GM12878 (cell line): ENCODE results near the gene COX19. TPM values are rescaled to one million over a fixed set of nuclear protein-coding genes. Genes with fewer than 3 reads are reported as not detected.

Experiments used
- ATAC-seq: fragments of 200-7000 bp; cut with Tn5 transposase; 3 replicates; pipeline ENCODE4 v1.9.1; 2020; ENCODE audit warnings: mild to moderate bottlenecking, moderate library complexity
- BruUV-seq: library from RNA; stranded (reverse); fragments of 400-500 nt; replicated peaks from 2 replicates; lab custom pipeline; 2021; lab: Mats Ljungman, UMichigan
- CTCF ChIA-PET: fragments of 300-600 bp; sonication (Branson Sonifier 250); formaldehyde crosslinking; extraction: SDS; loops from one replicate; lab custom pipeline; 2021; ENCODE audit warnings: inconsistent platforms; lab: Yijun Ruan, JAX
- POLR2A ChIA-PET: fragments of 350-600 bp; formaldehyde crosslinking; extraction: SDS; loops from one replicate; lab custom pipeline; 2021; ENCODE audit warnings: inconsistent platforms; lab: Charles Lee
- RAD21 ChIA-PET: fragments of 300-600 bp; sonication (Branson Sonifier 250); formaldehyde crosslinking; loops from one replicate; lab custom pipeline; 2023; ENCODE audit warnings: antibody characterized with exemption; ENCODE audit not compliant: unreplicated experiment; lab: Charles Lee
- SMC1A ChIA-PET: fragments of 300-600 bp; sonication (Branson Sonifier 250); formaldehyde crosslinking; loops from one replicate; lab custom pipeline; 2023; ENCODE audit not compliant: unreplicated experiment, uncharacterized antibody; lab: Charles Lee
- DNase-seq: peaks from one replicate; pipeline ENCODE4 v3.0.0-alpha.2; 2011; ENCODE audit warnings: low read depth, low spot score
- FAIRE-seq: peaks from 3 replicates; lab custom pipeline; 2011; peaks lifted over from hg19 to GRCh38; lab: Jason Lieb, UNC
- H2AFZ ChIP-seq: 2 replicates; pipeline ENCODE4 v1.6.0; 2011; ENCODE audit warnings: low read depth, low read length, control low read depth; ENCODE audit not compliant: control insufficient read depth
- H3K27ac ChIP-seq: 2 replicates; pipeline ENCODE4 v1.5.1; 2011; ENCODE audit warnings: control low read depth; ENCODE audit not compliant: control insufficient read depth, insufficient read depth
- H3K27me3 ChIP-seq, 2 experiments: replicated peaks in 1 of 2; 2 replicates each; pipeline versions ENCODE4 v1.6.0 to v1.6.1; 2011; ENCODE audit warnings: low read length in 1 of 2; ENCODE audit not compliant: control insufficient read depth in 2 of 2, insufficient read depth in 2 of 2
- H3K36me3 ChIP-seq, 2 experiments: 2 replicates each; pipeline ENCODE4 v1.5.1; 2011; ENCODE audit warnings: low read length in 1 of 2; ENCODE audit not compliant: control insufficient read depth in 2 of 2, insufficient read depth in 2 of 2
- H3K4me1 ChIP-seq: 2 replicates; pipeline ENCODE4 v1.6.1; 2011; ENCODE audit warnings: mild to moderate bottlenecking, low read length, moderate library complexity, mixed read lengths; ENCODE audit not compliant: control insufficient read depth, insufficient read depth
- H3K4me2 ChIP-seq: 2 replicates; pipeline ENCODE4 v1.6.0; 2011; ENCODE audit warnings: control low read depth; ENCODE audit not compliant: control insufficient read depth, insufficient read depth
- H3K4me3 ChIP-seq: fragments of 200-600 bp; sonication (generic); 2 replicates; pipeline ENCODE4 v1.5.1; 2016
- H3K79me2 ChIP-seq: 2 replicates; pipeline ENCODE4 v1.6.0; 2011; ENCODE audit warnings: low read length; ENCODE audit not compliant: control insufficient read depth, insufficient read depth
- H3K9ac ChIP-seq: 2 replicates; pipeline ENCODE4 v1.8.0; 2011; ENCODE audit warnings: low read length, control low read depth, mixed read lengths; ENCODE audit not compliant: control insufficient read depth, insufficient read depth
- H3K9me3 ChIP-seq: replicated peaks from 3 replicates; pipeline ENCODE4 v1.5.1; 2011; ENCODE audit warnings: mild to moderate bottlenecking, low read length; ENCODE audit not compliant: control insufficient read depth, insufficient read depth
- H4K20me1 ChIP-seq: 2 replicates; pipeline ENCODE4 v1.6.0; 2011; ENCODE audit not compliant: control insufficient read depth, insufficient read depth
- CBX3 ChIP-seq: fragments of 200-600 bp; sonication (generic); IDR thresholded peaks from 2 replicates; pipeline ENCODE4 v1.6.1; 2016; ENCODE audit warnings: low read depth, borderline replicate concordance
- POLR2A ChIP-seq: IDR thresholded peaks from 2 replicates; pipeline ENCODE4 v1.6.1; 2011; ENCODE audit warnings: low read depth, mild to moderate bottlenecking, low read length
- POLR2AphosphoS2 ChIP-seq: IDR thresholded peaks from 2 replicates; pipeline ENCODE4 v1.6.1; 2011; ENCODE audit warnings: low read depth, mild to moderate bottlenecking, low read length, improper control_type of control experiment, moderate library complexity
- POLR2AphosphoS5 ChIP-seq: IDR thresholded peaks from 2 replicates; pipeline ENCODE4 v1.6.1; 2011; ENCODE audit warnings: mild to moderate bottlenecking, low read length, inconsistent platforms
- SRF ChIP-seq, 2 experiments: IDR thresholded peaks; 2 replicates each; pipeline ENCODE4 v1.6.1; 2011; ENCODE audit warnings: low read depth in 2 of 2, low read length in 2 of 2, mild to moderate bottlenecking in 1 of 2, moderate library complexity in 1 of 2
- whole genome bisulfite sequencing: methylation state at CpG from one replicate; pipeline ENCODE4 v1.1.6; 2016; ENCODE audit warnings: low lambda C conversion rate; ENCODE audit not compliant: insufficient replicate concordance, insufficient coverage; ENCODE audit errors: missing lambda C conversion rate; 5-methylcytosine and 5-hydroxymethylcytosine counted together
- in situ Hi-C: fragments of 300-500 bp; cut with MboI; formaldehyde crosslinking; loops from 9 replicates; pipeline ENCODE4 v1.14.3; 2018; ENCODE audit warnings: mixed read lengths
- intact Hi-C: fragments of 100-400 bp; cut with micrococcal nuclease; formaldehyde crosslinking; loops from one replicate; pipeline ENCODE4 v1.14.2; 2022; ENCODE audit not compliant: unreplicated experiment
- polyA plus RNA-seq, 11 experiments: library from polyadenylated mRNA; depleted of rRNA in 4 of 11; unstranded in 6 of 11; stranded (reverse) in 5 of 11; fragments of >200 nt; fragmentation: Nextera tagmentation in 4 of 11; fragmentation: Illumina TruSeq in 1 of 11; extraction: Ambion mirVana in 4 of 11; extraction: Trizol in 1 of 11; gene quantifications; 1 replicate in 1 of 11; 2 replicates in 10 of 11; pipeline versions ENCODE4 v1.2.1 to v1.2.3, GENCODE V29; 2011 to 2016; ENCODE audit warnings: inconsistent platforms in 2 of 11, missing spikeins in 2 of 11, low read depth in 1 of 11
- total RNA-seq, 4 experiments: library from RNA; depleted of rRNA in 3 of 4; stranded (reverse); fragments of >200 nt in 3 of 4; fragmentation: Illumina TruSeq in 1 of 4; extraction: Trizol in 1 of 4; gene quantifications; 2 replicates each; pipeline versions ENCODE4 v1.2.1 to v1.2.3, GENCODE V29; 2013 to 2021
- TF ChIP-seq, protein P1 (sequence below): fragments of 450-650 bp; IDR thresholded peaks from 2 replicates; pipeline ENCODE4 v1.6.1; 2016; ENCODE audit warnings: mild to moderate bottlenecking
- TF ChIP-seq, protein P2 (sequence below), 3 experiments: IDR thresholded peaks in 2 of 3; conservative IDR thresholded peaks in 1 of 3; 2 replicates each; pipeline ENCODE4 v1.5.1; 2011; ENCODE audit warnings: low read depth in 3 of 3, low read length in 3 of 3, mild to moderate bottlenecking in 3 of 3, control low read depth in 2 of 3, moderate library complexity in 2 of 3, inconsistent platforms in 1 of 3, mixed read lengths in 1 of 3; ENCODE audit not compliant: control insufficient read depth in 2 of 3, insufficient read depth in 1 of 3; ENCODE audit errors: extremely low read depth in 1 of 3

The COX19 gene
- total and polyA plus RNA-seq, 10 of the 15 experiments (the other 5 are each of a cell fraction or from before 2014, with no cell fraction given): 3.7 to 17.9 (median 10.8) TPM

DNA sequence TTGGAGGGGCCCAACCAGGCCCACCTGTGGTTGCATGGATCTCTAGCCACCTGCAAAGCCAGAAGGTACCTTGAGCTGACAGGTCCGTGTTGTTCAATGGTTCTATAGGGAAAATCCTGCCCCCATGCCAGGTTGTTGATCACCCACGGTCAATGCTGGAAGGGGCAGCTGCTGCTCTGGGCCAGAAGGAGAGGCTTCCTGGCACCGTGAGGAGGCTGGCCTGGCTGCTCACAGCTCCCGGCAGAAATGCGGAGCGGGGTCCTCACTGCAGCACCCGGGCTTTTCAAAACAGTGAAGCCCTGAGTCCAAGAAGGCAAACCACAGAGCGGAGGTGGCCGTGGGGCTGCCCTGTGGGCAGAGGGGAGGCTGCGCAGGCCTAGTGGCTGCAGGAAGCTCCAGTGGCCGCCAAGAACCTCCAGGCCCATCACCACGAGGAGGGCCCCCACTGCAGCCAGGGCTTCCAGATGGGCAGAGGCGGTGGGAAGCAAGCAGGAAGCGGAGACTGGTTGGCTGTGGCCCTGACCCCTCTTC lies 44.0 kb upstream of the COX19 start:
- no TSS peak for BruUV-seq
- ChIA-PET CTCF (interaction anchor here (0.9 to 1.9 kb wide), 4 partner anchors 26 to 67 kb away, joined by 3 to 7 read pairs (median 4); no protein-coding TSS in a partner anchor), SMC1A (interaction anchor here (9.0 kb wide), 1 partner anchor 25 kb away, joined by 71 read pairs; no protein-coding TSS in a partner anchor), RAD21 (no interaction called here), POLR2A (interaction anchor here (1.5 kb wide), 1 partner anchor 26 kb away, joined by 5 read pairs; no protein-coding TSS in a partner anchor)
- Histone ChIP-seq H3K27me3 (no peaks in the 10 kb centered on the region), H3K27ac (no peak overlapping the region), H3K4me3 (no peak overlapping the region), H3K9ac (no peak overlapping the region), H3K9me3 (peaks cover 11% of the 10 kb centered on the region; the same call in 2 of the 3 replicates), H3K36me3 (peaks cover 7 to 12% of the 10 kb centered on the region in 2 experiments; a peak in 3 of 4 replicates), H4K20me1 (no peaks in the 10 kb centered on the region), H3K79me2 (peaks cover 42% of the 10 kb centered on the region), H2AFZ (no peak overlapping the region), H3K4me2 (no peak overlapping the region), H3K4me1 (peaks cover 19% of the 10 kb centered on the region)
- intact Hi-C loops (no loop called here), in situ Hi-C loops (no loop called here)
- FAIRE-seq (no peak), DNase-seq (no peak), ATAC-seq (no peak)
- TF ChIP-seq POLR2AphosphoS2: peak; percentile 29; the same call in 1 of the 2 replicates
- TF ChIP-seq, protein P1, sequence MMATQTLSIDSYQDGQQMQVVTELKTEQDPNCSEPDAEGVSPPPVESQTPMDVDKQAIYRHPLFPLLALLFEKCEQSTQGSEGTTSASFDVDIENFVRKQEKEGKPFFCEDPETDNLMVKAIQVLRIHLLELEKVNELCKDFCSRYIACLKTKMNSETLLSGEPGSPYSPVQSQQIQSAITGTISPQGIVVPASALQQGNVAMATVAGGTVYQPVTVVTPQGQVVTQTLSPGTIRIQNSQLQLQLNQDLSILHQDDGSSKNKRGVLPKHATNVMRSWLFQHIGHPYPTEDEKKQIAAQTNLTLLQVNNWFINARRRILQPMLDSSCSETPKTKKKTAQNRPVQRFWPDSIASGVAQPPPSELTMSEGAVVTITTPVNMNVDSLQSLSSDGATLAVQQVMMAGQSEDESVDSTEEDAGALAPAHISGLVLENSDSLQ: no peak
- 91% methylated on average over 14 of the region's 14 CpGs for WGBS

GRCh38 chr7:1018334-1018695 lies 43.0 kb upstream of the COX19 start:
- Histone ChIP-seq H3K4me2 (no peak overlapping the region), H3K4me1 (peaks cover 10% of the 10 kb centered on the region), H3K27ac (no peak overlapping the region)
- POLR2A ChIA-PET: interaction anchor here (1.5 kb wide), 1 partner anchor 25 kb away, joined by 5 read pairs; no protein-coding TSS in a partner anchor
- RAD21 ChIA-PET: no interaction called here
- DNase-seq (no peak), FAIRE-seq (no peak)
- TF ChIP-seq POLR2AphosphoS5: 0 out of 2 replicates have a peak, but pooled peaks have one; percentile 19
- peak; percentile 25; the same call in 1 of the 2 replicates for TF ChIP-seq POLR2A
- TF ChIP-seq, protein P2, sequence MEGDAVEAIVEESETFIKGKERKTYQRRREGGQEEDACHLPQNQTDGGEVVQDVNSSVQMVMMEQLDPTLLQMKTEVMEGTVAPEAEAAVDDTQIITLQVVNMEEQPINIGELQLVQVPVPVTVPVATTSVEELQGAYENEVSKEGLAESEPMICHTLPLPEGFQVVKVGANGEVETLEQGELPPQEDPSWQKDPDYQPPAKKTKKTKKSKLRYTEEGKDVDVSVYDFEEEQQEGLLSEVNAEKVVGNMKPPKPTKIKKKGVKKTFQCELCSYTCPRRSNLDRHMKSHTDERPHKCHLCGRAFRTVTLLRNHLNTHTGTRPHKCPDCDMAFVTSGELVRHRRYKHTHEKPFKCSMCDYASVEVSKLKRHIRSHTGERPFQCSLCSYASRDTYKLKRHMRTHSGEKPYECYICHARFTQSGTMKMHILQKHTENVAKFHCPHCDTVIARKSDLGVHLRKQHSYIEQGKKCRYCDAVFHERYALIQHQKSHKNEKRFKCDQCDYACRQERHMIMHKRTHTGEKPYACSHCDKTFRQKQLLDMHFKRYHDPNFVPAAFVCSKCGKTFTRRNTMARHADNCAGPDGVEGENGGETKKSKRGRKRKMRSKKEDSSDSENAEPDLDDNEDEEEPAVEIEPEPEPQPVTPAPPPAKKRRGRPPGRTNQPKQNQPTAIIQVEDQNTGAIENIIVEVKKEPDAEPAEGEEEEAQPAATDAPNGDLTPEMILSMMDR (IDR thresholded peaks at IDR 0.05 in 2 of 3, conservative IDR thresholded peaks at IDR 0.05 in 1 of 3; ENCODE audit: control insufficient read depth in 2 of 3, extremely low read depth in 1 of 3, insufficient read depth in 1 of 3, low read depth in 3 of 3, low read length in 3 of 3): no peak
- TF ChIP-seq CBX3: no peak
- TF ChIP-seq SRF (IDR thresholded peaks at IDR 0.05; ENCODE audit: low read depth in 2 of 2, low read length in 2 of 2): no peak
- TF ChIP-seq, all 136 proteins: peak for 2
- intact Hi-C loops: no loop called here
- in situ Hi-C loops: no loop called here
- H2AFZ ChIP-seq: no peak overlapping the region
- no peaks in the 10 kb centered on the region for H3K27me3 ChIP-seq
- H3K4me3 ChIP-seq: no peak overlapping the region
- peaks cover 33% of the 10 kb centered on the region for H3K79me2 ChIP-seq
- ATAC-seq: no peak
- ChIA-PET SMC1A (interaction anchor here (9.0 kb wide), 1 partner anchor 24 kb away, joined by 71 read pairs; no protein-coding TSS in a partner anchor), CTCF (interaction anchor here (1.2 to 1.9 kb wide), 3 partner anchors 25 to 68 kb away, joined by 3 to 7 read pairs (median 4); no protein-coding TSS in a partner anchor)
- peaks cover 7 to 12% of the 10 kb centered on the region in 2 experiments; a peak in 3 of 4 replicates for H3K36me3 ChIP-seq
- H4K20me1 ChIP-seq: no peaks in the 10 kb centered on the region
- H3K9ac ChIP-seq: no peak overlapping the region
- peaks cover 11% of the 10 kb centered on the region; the same call in 2 of the 3 replicates for H3K9me3 ChIP-seq
- 78% methylated on average over 13 of the region's 13 CpGs for WGBS
- no TSS peak for BruUV-seq
